ENCODE data around the gene VMP1.

DNA sequence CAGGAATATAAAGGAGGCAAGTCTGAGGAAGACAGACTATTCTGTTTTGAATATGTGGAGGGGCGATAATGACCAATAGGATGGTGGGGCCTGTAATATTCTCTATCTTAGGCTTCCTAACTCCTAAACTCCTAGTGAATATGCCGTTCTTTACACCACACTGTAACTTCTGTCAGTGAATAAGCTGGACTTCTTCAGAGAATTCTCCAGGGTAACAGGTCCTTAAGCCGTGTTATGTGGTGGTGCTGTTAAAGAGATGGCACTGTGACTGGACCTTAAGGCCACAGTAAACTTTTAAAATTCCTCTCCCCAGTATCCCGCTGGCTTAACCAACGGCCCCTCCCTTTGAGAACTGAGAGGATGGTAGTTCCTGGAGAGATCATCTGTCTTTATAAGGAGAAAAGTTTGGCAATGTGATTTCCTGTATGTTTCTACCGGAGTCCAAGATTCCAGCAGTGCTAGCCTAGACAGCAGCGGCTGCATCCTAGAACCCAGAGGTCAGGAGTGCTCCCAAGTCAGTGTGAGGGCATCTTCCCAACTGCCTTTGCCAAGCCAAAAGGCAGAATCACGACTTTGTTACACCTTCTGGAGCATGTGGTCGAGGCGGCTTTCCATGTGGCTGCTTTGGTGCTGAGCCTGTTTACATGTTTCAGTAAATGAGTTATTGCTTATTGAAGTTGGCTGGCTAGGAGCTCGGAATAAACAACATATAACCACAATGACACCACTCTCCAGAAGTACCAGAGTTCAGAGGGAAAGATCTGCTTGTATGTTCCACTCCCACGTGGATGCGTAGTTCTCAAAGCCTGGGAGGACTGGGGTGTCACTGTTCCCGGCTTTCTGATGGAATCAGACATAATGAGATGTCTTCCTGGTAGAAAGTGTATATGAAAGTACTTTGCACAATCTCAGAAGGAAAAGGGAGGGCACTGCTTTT, 144.3 kb downstream of the VMP1 start:
- TF ChIP-seq EZH2 (IDR thresholded peaks at IDR 0.05; ENCODE audit: insufficient read depth, low read length): no peak
- TF ChIP-seq, protein P1, sequence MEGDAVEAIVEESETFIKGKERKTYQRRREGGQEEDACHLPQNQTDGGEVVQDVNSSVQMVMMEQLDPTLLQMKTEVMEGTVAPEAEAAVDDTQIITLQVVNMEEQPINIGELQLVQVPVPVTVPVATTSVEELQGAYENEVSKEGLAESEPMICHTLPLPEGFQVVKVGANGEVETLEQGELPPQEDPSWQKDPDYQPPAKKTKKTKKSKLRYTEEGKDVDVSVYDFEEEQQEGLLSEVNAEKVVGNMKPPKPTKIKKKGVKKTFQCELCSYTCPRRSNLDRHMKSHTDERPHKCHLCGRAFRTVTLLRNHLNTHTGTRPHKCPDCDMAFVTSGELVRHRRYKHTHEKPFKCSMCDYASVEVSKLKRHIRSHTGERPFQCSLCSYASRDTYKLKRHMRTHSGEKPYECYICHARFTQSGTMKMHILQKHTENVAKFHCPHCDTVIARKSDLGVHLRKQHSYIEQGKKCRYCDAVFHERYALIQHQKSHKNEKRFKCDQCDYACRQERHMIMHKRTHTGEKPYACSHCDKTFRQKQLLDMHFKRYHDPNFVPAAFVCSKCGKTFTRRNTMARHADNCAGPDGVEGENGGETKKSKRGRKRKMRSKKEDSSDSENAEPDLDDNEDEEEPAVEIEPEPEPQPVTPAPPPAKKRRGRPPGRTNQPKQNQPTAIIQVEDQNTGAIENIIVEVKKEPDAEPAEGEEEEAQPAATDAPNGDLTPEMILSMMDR (IDR thresholded peaks at IDR 0.05; ENCODE audit: insufficient read depth, low read depth, low read length): no peak
